K562 (cell line): ENCODE results near the gene AXIN2. TPM values are rescaled to one million over a fixed set of nuclear protein-coding genes. Genes with fewer than 3 reads are reported as not detected.

Experiments used
- ATAC-seq: fragments of 200-7000 bp; cut with Tn5 transposase; 3 replicates; pipeline ENCODE4 v1.9.1; 2020; ENCODE audit warnings: moderate library complexity
- BruUV-seq: library from RNA; stranded (reverse); fragments of 400-500 nt; replicated peaks from 2 replicates; lab custom pipeline; 2021; lab: Mats Ljungman, UMichigan
- CTCF ChIA-PET: fragments of 300-600 bp; formaldehyde crosslinking; extraction: SDS; loops from one replicate; lab custom pipeline; 2021; ENCODE audit warnings: low intra/inter-chr PET ratio; lab: Yijun Ruan, JAX
- POLR2A ChIA-PET: fragments of 300-600, 350-650 bp; sonication (Branson Sonifier 250); formaldehyde crosslinking; extraction: SDS; loops from one replicate; lab custom pipeline; 2021; ENCODE audit warnings: antibody characterized with exemption, inconsistent platforms; lab: Yijun Ruan, JAX
- DNase-seq, 4 experiments: peaks; one replicate each; pipeline versions ENCODE4 v3.0.0 to v3.0.0-alpha.2; 2011 to 2018; ENCODE audit warnings: low spot score in 3 of 4, mixed read lengths in 3 of 4; ENCODE audit errors: extremely low read depth in 1 of 4
- FAIRE-seq: peaks from 2 replicates; lab custom pipeline; 2011; peaks lifted over from hg19 to GRCh38; lab: Jason Lieb, UNC
- H2AFZ ChIP-seq: 2 replicates; pipeline ENCODE4 v1.6.0; 2011; ENCODE audit warnings: low read depth, low read length, control low read depth, inconsistent platforms
- H3K27ac ChIP-seq: fragments of 200-600 bp; 3 replicates; pipeline ENCODE4 v1.8.0; 2011; ENCODE audit warnings: low read depth, mild to moderate bottlenecking, control low read depth, inconsistent platforms, low read length, moderate library complexity, mixed read lengths; ENCODE audit errors: extremely low read depth
- H3K27me3 ChIP-seq, 2 experiments: fragments of 300-600 bp in 1 of 2; 2 replicates in 1 of 2; 3 replicates in 1 of 2; pipeline versions ENCODE4 v1.6.0 to v1.8.0; 2011; ENCODE audit warnings: inconsistent platforms in 2 of 2, low read length in 2 of 2, mild to moderate bottlenecking in 1 of 2, mixed read lengths in 1 of 2, moderate library complexity in 1 of 2; ENCODE audit not compliant: control insufficient read depth in 2 of 2, insufficient read depth in 2 of 2
- H3K36me3 ChIP-seq: fragments of 300-600 bp; 3 replicates; pipeline ENCODE4 v1.8.0; 2011; ENCODE audit warnings: mild to moderate bottlenecking, low read length, inconsistent platforms; ENCODE audit not compliant: control insufficient read depth, insufficient read depth
- H3K4me1 ChIP-seq, 2 experiments: fragments of 200-600 bp in 1 of 2; replicated peaks in 1 of 2; 2 replicates in 1 of 2; 3 replicates in 1 of 2; pipeline versions ENCODE4 v1.5.1 to v1.8.0; 2011; ENCODE audit warnings: inconsistent platforms in 2 of 2, low read length in 2 of 2, mild to moderate bottlenecking in 1 of 2, mixed read lengths in 1 of 2, moderate library complexity in 1 of 2; ENCODE audit not compliant: control insufficient read depth in 2 of 2, insufficient read depth in 2 of 2
- H3K4me2 ChIP-seq: 2 replicates; pipeline ENCODE4 v1.6.1; 2011; ENCODE audit warnings: low read length, control low read depth, inconsistent platforms, mixed read lengths; ENCODE audit not compliant: insufficient read depth
- H3K4me3 ChIP-seq: fragments of 200-600 bp; sonication (generic), shearing (Covaris generic); 2 replicates; pipeline ENCODE4 v1.5.1; 2016; ENCODE audit warnings: control low read depth, inconsistent platforms
- H3K79me2 ChIP-seq: fragments of 200-600 bp; 3 replicates; pipeline ENCODE4 v1.8.0; 2011; ENCODE audit warnings: low read length, inconsistent platforms; ENCODE audit not compliant: control insufficient read depth, insufficient read depth
- H3K9ac ChIP-seq, 2 experiments: 2 replicates each; pipeline versions ENCODE4 v1.6.0 to v1.6.1; 2011; ENCODE audit warnings: low read depth in 2 of 2, low read length in 2 of 2, control low read depth in 1 of 2, inconsistent platforms in 1 of 2, mild to moderate bottlenecking in 1 of 2, mixed read lengths in 1 of 2; ENCODE audit not compliant: insufficient read depth in 1 of 2
- H3K9me1 ChIP-seq: one replicate; pipeline ENCODE4 v1.6.0; 2011; ENCODE audit warnings: inconsistent platforms, mild to moderate bottlenecking, low read length, moderate library complexity; ENCODE audit not compliant: control insufficient read depth, insufficient read depth
- H3K9me3 ChIP-seq: replicated peaks from 2 replicates; pipeline ENCODE4 v1.5.1; 2011; ENCODE audit warnings: low read depth, low read length, inconsistent platforms; ENCODE audit not compliant: control insufficient read depth, insufficient read depth
- H4K20me1 ChIP-seq: replicated peaks from 2 replicates; pipeline ENCODE4 v1.6.1; 2011; ENCODE audit warnings: low read length, inconsistent platforms, mixed read lengths; ENCODE audit not compliant: control insufficient read depth, insufficient read depth
- ARID1B ChIP-seq: fragments of 450-650 bp; IDR thresholded peaks from 2 replicates; pipeline ENCODE4 v1.6.1; 2016; ENCODE audit warnings: antibody characterized with exemption, mild to moderate bottlenecking, inconsistent platforms
- ERF ChIP-seq: fragments of 450-650 bp; formaldehyde crosslinking; IDR thresholded peaks from 2 replicates; pipeline ENCODE4 v1.4.0; 2020; ENCODE audit warnings: mild to moderate bottlenecking, mixed read lengths
- HEY1 ChIP-seq: fragments of 250-450 bp; sonication (Bioruptor Pico); IDR thresholded peaks from 2 replicates; pipeline ENCODE4 v1.5.0; 2020; ENCODE audit warnings: mild to moderate bottlenecking, moderate library complexity, borderline replicate concordance
- KDM1A ChIP-seq, 2 experiments: fragments of 450-650 bp; IDR thresholded peaks; 2 replicates each; pipeline ENCODE4 v1.6.1; 2016; ENCODE audit warnings: mild to moderate bottlenecking in 2 of 2
- MAFF ChIP-seq: IDR thresholded peaks from 2 replicates; pipeline ENCODE4 v1.6.1; 2012; ENCODE audit warnings: low read length, improper control_type of control experiment
- MAFK ChIP-seq: IDR thresholded peaks from 2 replicates; pipeline ENCODE4 v1.6.1; 2011; ENCODE audit warnings: low read length, improper control_type of control experiment
- MAZ ChIP-seq, 2 experiments: fragments of 450-650 bp in 1 of 2; sonication (generic) in 1 of 2; formaldehyde crosslinking; IDR thresholded peaks in 1 of 2; conservative IDR thresholded peaks in 1 of 2; 2 replicates each; pipeline versions ENCODE4 v1.4.0 to v1.5.0; 2020; ENCODE audit warnings: mild to moderate bottlenecking in 1 of 2, missing genetic modification reagents in 1 of 2
- MXI1 ChIP-seq: IDR thresholded peaks from 2 replicates; pipeline ENCODE4 v1.6.1; 2011; ENCODE audit warnings: low read depth, mild to moderate bottlenecking, improper control_type of control experiment, low read length
- NBN ChIP-seq: fragments of 450-650 bp; IDR thresholded peaks from 2 replicates; pipeline ENCODE4 v1.6.1; 2016; ENCODE audit warnings: low read depth, mild to moderate bottlenecking
- PHTF2 ChIP-seq: fragments of 250-450 bp; sonication (Bioruptor Pico); IDR thresholded peaks from 2 replicates; pipeline ENCODE4 v1.5.0; 2021; ENCODE audit warnings: mild to moderate bottlenecking
- SIN3A ChIP-seq, 2 experiments: fragments of 150-350 bp in 1 of 2; IDR thresholded peaks; 2 replicates each; pipeline ENCODE4 v1.6.1; 2011 to 2016; ENCODE audit warnings: borderline replicate concordance in 2 of 2, low read depth in 2 of 2, low read length in 2 of 2, mild to moderate bottlenecking in 2 of 2, moderate library complexity in 2 of 2; ENCODE audit not compliant: control insufficient read depth in 1 of 2
- SNRNP70 ChIP-seq: fragments of 200-400 bp; formaldehyde crosslinking; optimal IDR thresholded peaks from 2 replicates; pipeline ENCODE3; 2017; ENCODE audit warnings: low read depth, low read length
- SP1 ChIP-seq: sonication (generic); formaldehyde crosslinking; IDR thresholded peaks from 2 replicates; pipeline ENCODE4 v1.8.1; 2022; ENCODE audit warnings: mild to moderate bottlenecking, missing genetic modification reagents
- TCFL5 ChIP-seq: fragments of 250-450 bp; sonication (Bioruptor Pico); conservative IDR thresholded peaks from 2 replicates; pipeline ENCODE4 v1.6.1; 2021; ENCODE audit warnings: mild to moderate bottlenecking, moderate library complexity, matching md5 sums
- ZBTB11 ChIP-seq, 3 experiments: fragments of 200-800 bp in 1 of 3; fragments of 250-450 bp in 1 of 3; fragments of 450-650 bp in 1 of 3; sonication (Bioruptor Pico) in 1 of 3; sonication (Bioruptor generic) in 1 of 3; formaldehyde crosslinking in 1 of 3; IDR thresholded peaks; 2 replicates each; pipeline versions ENCODE4 v1.6.1 to v1.8.0; 2016 to 2022; ENCODE audit warnings: mild to moderate bottlenecking in 2 of 3, missing genetic modification characterization in 2 of 3, missing compliant biosample characterization in 1 of 3, moderate library complexity in 1 of 3
- WGBS: fragments of 100-300 bp; shearing (Covaris generic); methylation state at CpG from one replicate; pipeline ENCODE4 v1.1.6; 2016; ENCODE audit warnings: low coverage, mixed read lengths; ENCODE audit not compliant: insufficient coverage; ENCODE audit errors: missing lambda C conversion rate; 5-methylcytosine and 5-hydroxymethylcytosine counted together
- in situ Hi-C: fragments of 300-500 bp; cut with MboI; formaldehyde crosslinking; loops from 4 replicates; pipeline ENCODE4 v1.15.0; 2018; ENCODE audit warnings: inconsistent platforms, mixed read lengths
- intact Hi-C: fragments of 100-400 bp; cut with micrococcal nuclease; formaldehyde crosslinking; loops from 2 replicates; pipeline ENCODE4 v1.14.2; 2022
- polyA plus RNA-seq, 8 experiments: library from polyadenylated mRNA; depleted of rRNA in 4 of 8; stranded (reverse) in 5 of 8; unstranded in 3 of 8; fragments of >200 nt; fragmentation: Nextera tagmentation in 2 of 8; fragmentation: Illumina TruSeq in 1 of 8; extraction: Ambion mirVana in 2 of 8; extraction: Trizol in 1 of 8; gene quantifications; 2 replicates each; pipeline versions ENCODE4 v1.2.1 to v1.2.3, GENCODE V29; 2011 to 2014; ENCODE audit warnings: inconsistent platforms in 1 of 8, missing spikeins in 1 of 8
- total RNA-seq, 7 experiments: library from RNA; depleted of rRNA in 6 of 7; stranded (reverse); fragments of >200 nt in 6 of 7; fragmentation: Illumina TruSeq in 2 of 7; extraction: Trizol in 2 of 7; gene quantifications; 2 replicates each; pipeline versions ENCODE4 v1.2.1 to v1.2.3, GENCODE V29; 2011 to 2021; ENCODE audit warnings: low replicate concordance in 1 of 7

Gene AXIN2
- total and polyA plus RNA-seq, 9 of the 15 experiments (the other 6 are each of a cell fraction or from before 2014, with no cell fraction given) = 0.21 to 3.3 (median 1.2) TPM

- no peak for FAIRE-seq
- intact Hi-C loops (no loop called here), in situ Hi-C loops (no loop called here)
- no peaks in the 10 kb centered on the region for H3K79me2 ChIP-seq
- TF ChIP-seq NBN = no peak
- TF ChIP-seq KDM1A (IDR thresholded peaks at IDR 0.05) = no peak
- no peak for TF ChIP-seq HEY1 (CRISPR knock-in tag)
- TF ChIP-seq MXI1 = no peak
- no peak for TF ChIP-seq TCFL5 (CRISPR knock-in tag)
- no peaks in the 10 kb centered on the region for H4K20me1 ChIP-seq
- no peaks in the 10 kb centered on the region for H3K9me3 ChIP-seq
- H3K4me2 ChIP-seq = no peak overlapping the region
- H3K27me3 ChIP-seq = peaks cover 4 to 15% of the 10 kb centered on the region in 2 experiments; a peak in 3 of 5 replicates
- no TSS peak for BruUV-seq
- POLR2A ChIA-PET = no interaction called here
- CTCF ChIA-PET = no interaction called here
- H3K9ac ChIP-seq = no peak overlapping the region
- ATAC-seq = no peak
- no peaks in the 10 kb centered on the region for H3K36me3 ChIP-seq
- H3K4me1 ChIP-seq = no peaks in the 10 kb centered on the region
- no CpG with 5 or more reads among the region's 1 CpG for WGBS
- no peak overlapping the region for H3K4me3 ChIP-seq
- no peak overlapping the region for H2AFZ ChIP-seq
- no peak overlapping the region for H3K27ac ChIP-seq
- no peak for DNase-seq
- H3K9me1 ChIP-seq = no peaks in the 10 kb centered on the region
Observed at GRCh38 chr17:65488665-65489064, 72.8 kb downstream of the AXIN2 start.

- Histone ChIP-seq H4K20me1 (no peaks in the 10 kb centered on the region), H3K36me3 (no peaks in the 10 kb centered on the region), H3K27ac (no peak overlapping the region), H3K79me2 (no peaks in the 10 kb centered on the region), H3K4me1 (no peaks in the 10 kb centered on the region), H3K9me3 (no peaks in the 10 kb centered on the region), H3K9ac (no peak overlapping the region), H3K9me1 (no peaks in the 10 kb centered on the region), H3K4me3 (no peak overlapping the region), H3K4me2 (no peak overlapping the region), H2AFZ (no peak overlapping the region), H3K27me3 (peaks cover 6 to 19% of the 10 kb centered on the region in 2 experiments; a peak in 3 of 5 replicates)
- in situ Hi-C loops (no loop called here), intact Hi-C loops (no loop called here)
- FAIRE-seq (no peak), ATAC-seq (no peak), DNase-seq (no peak)
- no TSS peak for BruUV-seq
- ChIA-PET CTCF (no interaction called here), POLR2A (no interaction called here)
- TF ChIP-seq SNRNP70 (no peak), PHTF2 (CRISPR knock-in tag) (no peak), ZBTB11 (CRISPR knock-in tag; IDR thresholded peaks at IDR 0.05) (no peak), MAZ (CRISPR knock-in tag; conservative IDR thresholded peaks at IDR 0.05 in 1 of 2, IDR thresholded peaks at IDR 0.05 in 1 of 2) (no peak), SP1 (CRISPR knock-in tag) (no peak), ARID1B (no peak), MAFK (no peak), MAFF (no peak), SIN3A (IDR thresholded peaks at IDR 0.05; ENCODE audit: borderline replicate concordance in 2 of 2, control insufficient read depth in 1 of 2, low read depth in 2 of 2, low read length in 2 of 2) (no peak), ERF (CRISPR knock-in tag) (no peak)
Observed at GRCh38 chr17:65487990-65488389, 73.5 kb downstream of the AXIN2 start.
